HUES64 (cell line): ENCODE data around the gene VN1R5.

Experiments
- H3K27ac ChIP-seq: 2 replicates; pipeline ENCODE4 v1.7.0; 2013; ENCODE audit warnings: low read depth, low read length, inconsistent platforms
- H3K27me3 ChIP-seq: 2 replicates; pipeline ENCODE4 v1.6.1; 2013; ENCODE audit warnings: mild to moderate bottlenecking, low read length; ENCODE audit not compliant: insufficient read depth
- H3K36me3 ChIP-seq: 2 replicates; pipeline ENCODE4 v1.6.1; 2013; ENCODE audit warnings: mild to moderate bottlenecking, low read length; ENCODE audit not compliant: insufficient read depth
- H3K4me1 ChIP-seq: 2 replicates; pipeline ENCODE4 v1.6.1; 2013; ENCODE audit warnings: mild to moderate bottlenecking, low read length, moderate library complexity; ENCODE audit not compliant: insufficient read depth
- H3K4me3 ChIP-seq: 2 replicates; pipeline ENCODE4 v1.5.1; 2013; ENCODE audit warnings: mild to moderate bottlenecking, low read length, moderate library complexity
- H3K9ac ChIP-seq: 2 replicates; pipeline ENCODE4 v1.6.1; 2013; ENCODE audit warnings: mild to moderate bottlenecking, low read depth, low read length
- H3K9me3 ChIP-seq: 2 replicates; pipeline ENCODE4 v1.6.1; 2013; ENCODE audit warnings: low read depth, low read length; ENCODE audit not compliant: insufficient read depth
- WGBS: fragments of 150-250, 120-280 bp; methylation state at CpG from one replicate; pipeline ENCODE4 v1.1.7; 2013; ENCODE audit warnings: missing lambda C conversion rate; 5-methylcytosine and 5-hydroxymethylcytosine counted together

The VN1R5 gene

GRCh38 chr1:247224822-247225221 lies 31.1 kb upstream of the VN1R5 start:
- H3K9me3 ChIP-seq, result peaks cover 18% of the 10 kb centered on the region
- no peaks in the 10 kb centered on the region for H3K4me1 ChIP-seq
- H3K9ac ChIP-seq, result no peak overlapping the region
- no peak overlapping the region for H3K27ac ChIP-seq
- no peaks in the 10 kb centered on the region for H3K36me3 ChIP-seq
- no peak overlapping the region for H3K4me3 ChIP-seq
- H3K27me3 ChIP-seq, result no peaks in the 10 kb centered on the region

GRCh38 chr1:247228133-247228532 lies 27.7 kb upstream of the VN1R5 start:
- Histone ChIP-seq H3K27ac (no peak overlapping the region), H3K9ac (no peak overlapping the region), H3K4me1 (no peaks in the 10 kb centered on the region), H3K36me3 (no peaks in the 10 kb centered on the region), H3K9me3 (peaks cover 18% of the 10 kb centered on the region), H3K4me3 (no peak overlapping the region), H3K27me3 (no peaks in the 10 kb centered on the region)
- WGBS, result 86% methylated on average over 3 of the region's 3 CpGs

- Histone ChIP-seq H3K36me3 (no peaks in the 10 kb centered on the region), H3K4me3 (no peak overlapping the region), H3K9ac (no peak overlapping the region), H3K27ac (no peak overlapping the region), H3K27me3 (no peaks in the 10 kb centered on the region), H3K9me3 (no peaks in the 10 kb centered on the region), H3K4me1 (no peaks in the 10 kb centered on the region)
- 81% methylated on average over 2 of the region's 2 CpGs for WGBS
Measured at GRCh38 chr1:247241691-247242090, 14.2 kb upstream of the VN1R5 start.

- Histone ChIP-seq H3K9ac (no peak overlapping the region), H3K9me3 (no peaks in the 10 kb centered on the region), H3K36me3 (no peaks in the 10 kb centered on the region), H3K27me3 (no peaks in the 10 kb centered on the region), H3K4me3 (no peak overlapping the region), H3K27ac (no peak overlapping the region), H3K4me1 (no peaks in the 10 kb centered on the region)
- 97% methylated on average over 7 of the region's 12 CpGs for WGBS
Measured at GRCh38 chr1:247243524-247244137, 12.2 kb upstream of the VN1R5 start.

- no peaks in the 10 kb centered on the region for H3K27me3 ChIP-seq
- H3K4me3 ChIP-seq, result no peak overlapping the region
- no peaks in the 10 kb centered on the region for H3K4me1 ChIP-seq
- H3K9ac ChIP-seq, result no peak overlapping the region
- H3K36me3 ChIP-seq, result no peaks in the 10 kb centered on the region
- H3K27ac ChIP-seq, result no peak overlapping the region
- no peaks in the 10 kb centered on the region for H3K9me3 ChIP-seq
Measured at GRCh38 chr1:247246325-247247115, 9.4 kb upstream of the VN1R5 start.

- no peaks in the 10 kb centered on the region for H3K27me3 ChIP-seq
- no peak overlapping the region for H3K27ac ChIP-seq
- WGBS, result 100% methylated on average over 1 of the region's 1 CpG
Measured at GRCh38 chr1:247247568-247247967, 8.3 kb upstream of the VN1R5 start.

GRCh38 chr1:247266053-247266452 lies 10.2 kb downstream of the VN1R5 start:
- WGBS, result 93% methylated on average over 5 of the region's 5 CpGs
- Histone ChIP-seq H3K4me1 (no peaks in the 10 kb centered on the region), H3K9me3 (0 out of 2 replicates have a peak, but pooled peaks cover 11% of the 10 kb centered on the region), H3K9ac (no peak overlapping the region), H3K36me3 (no peaks in the 10 kb centered on the region), H3K4me3 (no peak overlapping the region), H3K27me3 (no peaks in the 10 kb centered on the region), H3K27ac (no peak overlapping the region)

More at GRCh38 chr1:247247568-247247967, 8.3 kb upstream of the VN1R5 start:
- Histone ChIP-seq H3K9me3 (no peaks in the 10 kb centered on the region), H3K9ac (no peak overlapping the region), H3K36me3 (no peaks in the 10 kb centered on the region), H3K4me1 (no peaks in the 10 kb centered on the region), H3K4me3 (no peak overlapping the region)

- peaks cover 2% of the 10 kb centered on the region; the same call in 1 of the 2 replicates for H3K4me1 ChIP-seq
- WGBS, result 95% methylated on average over 2 of the region's 2 CpGs
- H3K27me3 ChIP-seq, result no peaks in the 10 kb centered on the region
Measured at GRCh38 chr1:247268390-247269045, 12.6 kb downstream of the VN1R5 start.

GRCh38 chr1:247269133-247269532 lies 13.3 kb downstream of the VN1R5 start:
- no peak overlapping the region for H3K9ac ChIP-seq
- H3K4me3 ChIP-seq, result no peak overlapping the region
- no peaks in the 10 kb centered on the region for H3K27me3 ChIP-seq
- no peak overlapping the region for H3K27ac ChIP-seq
- no peaks in the 10 kb centered on the region for H3K36me3 ChIP-seq
- peaks cover 11% of the 10 kb centered on the region; the same call in 1 of the 2 replicates for H3K9me3 ChIP-seq
- H3K4me1 ChIP-seq, result peaks cover 2% of the 10 kb centered on the region; the same call in 1 of the 2 replicates

More at GRCh38 chr1:247268390-247269045, 12.6 kb downstream of the VN1R5 start:
- no peak overlapping the region for H3K4me3 ChIP-seq
- H3K27ac ChIP-seq, result no peak overlapping the region
- H3K36me3 ChIP-seq, result no peaks in the 10 kb centered on the region
- no peak overlapping the region for H3K9ac ChIP-seq
- peaks cover 11% of the 10 kb centered on the region; the same call in 1 of the 2 replicates for H3K9me3 ChIP-seq

- Histone ChIP-seq H3K27me3 (no peaks in the 10 kb centered on the region), H3K4me1 (peaks cover 2% of the 10 kb centered on the region; the same call in 1 of the 2 replicates), H3K4me3 (no peak overlapping the region), H3K9me3 (peaks cover 11% of the 10 kb centered on the region; the same call in 1 of the 2 replicates), H3K36me3 (no peaks in the 10 kb centered on the region), H3K9ac (no peak overlapping the region), H3K27ac (no peak overlapping the region)
- 88% methylated on average over 1 of the region's 1 CpG for WGBS
Measured at GRCh38 chr1:247270003-247270402, 14.1 kb downstream of the VN1R5 start.

- Histone ChIP-seq H3K9ac (no peak overlapping the region), H3K4me3 (no peak overlapping the region), H3K9me3 (peaks cover 11% of the 10 kb centered on the region; the same call in 1 of the 2 replicates), H3K4me1 (peaks cover 2% of the 10 kb centered on the region; the same call in 1 of the 2 replicates), H3K36me3 (no peaks in the 10 kb centered on the region), H3K27me3 (no peaks in the 10 kb centered on the region), H3K27ac (no peak overlapping the region)
- 69% methylated on average over 1 of the region's 1 CpG for WGBS
Measured at GRCh38 chr1:247273013-247273412, 17.1 kb downstream of the VN1R5 start.
